PC-9 (cell line): ENCODE results near the gene ACO1. TPM values are rescaled to one million over a fixed set of nuclear protein-coding genes. Genes with fewer than 3 reads are reported as not detected.

Source experiments
- BruUV-seq: library from RNA; stranded (reverse); fragments of 400-500 nt; replicated peaks from 2 replicates; lab custom pipeline; 2021; lab: Mats Ljungman, UMichigan
- CTCF ChIA-PET: fragments of 300-600 bp; sonication (Branson Sonifier 250); formaldehyde crosslinking; loops from one replicate; lab custom pipeline; 2022; ENCODE audit warnings: antibody characterized with exemption; lab: Charles Lee
- POLR2A ChIA-PET: fragments of 300-600 bp; sonication (Branson Sonifier 250); formaldehyde crosslinking; loops from one replicate; lab custom pipeline; 2022; ENCODE audit warnings: antibody characterized with exemption; ENCODE audit not compliant: unreplicated experiment; lab: Charles Lee
- DNase-seq, 2 experiments: peaks; one replicate each; pipeline versions ENCODE4 v3.0.0 to v3.0.0-alpha.2; 2015 to 2022; ENCODE audit warnings: mixed read lengths in 1 of 2
- H2AFZ ChIP-seq: fragments of 200-600 bp; sonication (generic); 2 replicates; pipeline ENCODE4 v1.8.1; 2017; ENCODE audit warnings: antibody characterized with exemption
- H3F3A ChIP-seq: fragments of 200-600 bp; sonication (generic); 2 replicates; pipeline ENCODE4 v1.8.1; 2017; ENCODE audit warnings: antibody characterized with exemption, mild to moderate bottlenecking, low read depth; ENCODE audit not compliant: insufficient read depth
- H3K27ac ChIP-seq: fragments of 200-600 bp; sonication (generic); 2 replicates; pipeline ENCODE4 v1.6.1; 2016; ENCODE audit warnings: mixed run types
- H3K27me3 ChIP-seq: fragments of 200-600 bp; sonication (generic); 2 replicates; pipeline ENCODE4 v1.6.1; 2016; ENCODE audit warnings: low read depth, mixed run types; ENCODE audit not compliant: insufficient read depth
- H3K36me3 ChIP-seq: fragments of 200-600 bp; sonication (generic); 2 replicates; pipeline ENCODE4 v1.6.1; 2016; ENCODE audit warnings: low read depth, mixed run types
- H3K4me1 ChIP-seq: fragments of 200-600 bp; sonication (generic); replicated peaks from 2 replicates; pipeline ENCODE4 v1.6.1; 2016; ENCODE audit warnings: mixed run types; ENCODE audit not compliant: insufficient read depth
- H3K4me2 ChIP-seq: fragments of 200-600 bp; sonication (generic); 2 replicates; pipeline ENCODE4 v1.6.1; 2017; ENCODE audit warnings: mixed run types
- H3K4me3 ChIP-seq: fragments of 200-600 bp; sonication (generic); 2 replicates; pipeline ENCODE4 v1.6.1; 2016; ENCODE audit warnings: mixed run types
- H3K79me2 ChIP-seq: fragments of 200-600 bp; sonication (generic); 2 replicates; pipeline ENCODE4 v1.6.1; 2017; ENCODE audit warnings: low read depth, mixed run types
- H3K9me2 ChIP-seq: fragments of 200-600 bp; sonication (generic); 2 replicates; pipeline ENCODE4 v1.8.1; 2017; ENCODE audit warnings: mild to moderate bottlenecking; ENCODE audit not compliant: insufficient read depth
- H3K9me3 ChIP-seq: fragments of 200-600 bp; sonication (generic); 2 replicates; pipeline ENCODE4 v1.8.1; 2016; ENCODE audit warnings: low read depth; ENCODE audit not compliant: insufficient read depth
- H4K20me1 ChIP-seq: fragments of 200-600 bp; sonication (generic); 2 replicates; pipeline ENCODE4 v1.8.1; 2017; ENCODE audit not compliant: insufficient read depth
- CTCF ChIP-seq: fragments of 200-600 bp; sonication (generic); conservative IDR thresholded peaks from 2 replicates; pipeline ENCODE4 v1.6.1; 2017; ENCODE audit warnings: mixed run types, antibody characterized with exemption, mild to moderate bottlenecking, moderate library complexity
- EZH2 ChIP-seq: fragments of 200-600 bp; sonication (generic); IDR thresholded peaks from 2 replicates; pipeline ENCODE4 v1.8.0; 2017; ENCODE audit warnings: antibody characterized with exemption, low read depth
- intact Hi-C: fragments of 100-400 bp; cut with micrococcal nuclease; formaldehyde crosslinking; loops from one replicate; pipeline ENCODE4 v1.10.0; 2022; ENCODE audit not compliant: unreplicated experiment
- total RNA-seq: library from RNA; stranded (reverse); gene quantifications from 2 replicates; pipeline ENCODE4 v1.2.3, GENCODE V29; 2021

Gene ACO1
- total RNA-seq, 1 experiment from 2014 or later = 30.2 TPM

DNA sequence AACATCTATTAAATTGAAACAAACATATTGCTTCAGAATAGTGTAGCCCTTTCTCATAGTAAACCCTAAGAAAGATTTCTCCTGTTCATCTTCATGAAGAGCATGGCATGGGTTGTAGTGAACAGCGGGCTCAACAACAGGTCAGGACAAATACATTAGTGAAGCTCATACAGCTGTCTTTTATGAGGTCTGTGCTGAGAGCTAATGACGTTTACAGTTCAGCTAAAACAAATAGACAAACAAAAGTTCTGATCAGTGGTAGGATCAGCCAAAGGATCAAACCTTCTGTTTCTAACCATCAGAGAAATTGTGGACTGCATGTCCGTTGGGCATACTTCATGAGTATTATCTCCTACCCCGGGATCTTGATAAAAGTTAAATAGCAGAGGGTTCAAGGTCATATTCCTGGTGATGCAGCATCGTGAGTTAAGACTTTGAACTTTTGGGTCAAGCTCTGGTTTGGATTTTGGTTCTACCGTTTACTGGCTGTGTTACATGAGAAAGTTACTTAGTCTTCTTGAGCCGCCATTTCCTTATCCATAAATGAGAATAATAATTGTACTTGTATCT lies 37.9 kb downstream of the ACO1 start:
- no peak overlapping the region for H3K27ac ChIP-seq
- no peaks in the 10 kb centered on the region for H3K9me2 ChIP-seq
- ChIA-PET POLR2A (no interaction called here), CTCF (no interaction called here)
- H3K79me2 ChIP-seq = no peaks in the 10 kb centered on the region
- H2AFZ ChIP-seq = no peak overlapping the region
- H3K27me3 ChIP-seq = no peaks in the 10 kb centered on the region
- no peaks in the 10 kb centered on the region for H4K20me1 ChIP-seq
- intact Hi-C loops = no loop called here
- H3K36me3 ChIP-seq = no peaks in the 10 kb centered on the region
- H3F3A ChIP-seq = no peaks in the 10 kb centered on the region
- BruUV-seq = no TSS peak
- no peak overlapping the region for H3K4me3 ChIP-seq
- no peak for DNase-seq
- no peak overlapping the region for H3K4me2 ChIP-seq
- no peaks in the 10 kb centered on the region for H3K9me3 ChIP-seq
- TF ChIP-seq EZH2 (no peak), CTCF (no peak)
- peaks cover 33% of the 10 kb centered on the region for H3K4me1 ChIP-seq

DNA sequence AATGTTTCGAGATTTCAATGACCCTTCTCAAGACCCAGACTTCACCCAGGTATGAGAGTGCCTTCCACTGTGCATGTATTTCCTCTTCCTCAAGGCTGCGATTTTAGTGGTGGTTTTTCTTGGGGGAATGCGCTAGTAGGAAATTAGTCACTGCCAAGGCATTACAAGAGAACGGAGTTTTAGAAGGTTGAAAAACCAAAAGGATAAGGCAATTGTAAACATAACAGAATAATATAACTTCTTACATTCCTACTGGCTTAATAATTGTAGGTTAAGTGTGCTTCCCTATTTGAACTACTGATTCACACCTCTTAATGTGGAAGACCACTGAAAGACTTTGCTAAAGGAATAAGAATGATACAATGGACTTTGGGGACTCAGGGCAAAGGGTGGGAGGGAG lies 38.9 kb downstream of the ACO1 start:
- H3K27me3 ChIP-seq = no peaks in the 10 kb centered on the region
- intact Hi-C loops = no loop called here
- no peaks in the 10 kb centered on the region for H3F3A ChIP-seq
- CTCF ChIA-PET = no interaction called here
- H3K4me2 ChIP-seq = no peak overlapping the region
- peaks cover 33% of the 10 kb centered on the region for H3K4me1 ChIP-seq
- DNase-seq = peak in 1 of 2 experiments; percentile 63
- H4K20me1 ChIP-seq = no peaks in the 10 kb centered on the region
- no peaks in the 10 kb centered on the region for H3K9me2 ChIP-seq
- POLR2A ChIA-PET = no interaction called here
- H3K9me3 ChIP-seq = no peaks in the 10 kb centered on the region
- no TSS peak for BruUV-seq
- no peak overlapping the region for H2AFZ ChIP-seq
- H3K4me3 ChIP-seq = no peak overlapping the region
- TF ChIP-seq EZH2 (no peak), CTCF (no peak)
- H3K27ac ChIP-seq = peak overlapping the region; percentile 44
- no peaks in the 10 kb centered on the region for H3K36me3 ChIP-seq
- no peaks in the 10 kb centered on the region for H3K79me2 ChIP-seq

- Histone ChIP-seq H3K27me3 (no peaks in the 10 kb centered on the region), H2AFZ (no peak overlapping the region), H3K4me2 (peak overlapping the region; percentile 16; the same call in 1 of the 2 replicates), H3K9me3 (no peaks in the 10 kb centered on the region), H3K36me3 (no peaks in the 10 kb centered on the region), H3K27ac (peak overlapping the region; percentile 44; the same call in 1 of the 2 replicates), H3K4me1 (peaks cover 33% of the 10 kb centered on the region), H3K4me3 (no peak overlapping the region), H3K79me2 (no peaks in the 10 kb centered on the region), H3K9me2 (no peaks in the 10 kb centered on the region), H4K20me1 (no peaks in the 10 kb centered on the region), H3F3A (no peaks in the 10 kb centered on the region)
- DNase-seq = peak; percentile 20 to 67
- no TSS peak for BruUV-seq
- CTCF ChIA-PET = no interaction called here
- intact Hi-C loops = no loop called here
- TF ChIP-seq CTCF (no peak), EZH2 (no peak)
- POLR2A ChIA-PET = no interaction called here
Measured at GRCh38 chr9:32424616-32425015, 40.2 kb downstream of the ACO1 start.
